GM19397 (cell line): ENCODE data around the gene NPIPB4.
"Not testable (repeated sequence)": the region's sequence is repeated elsewhere in the genome, so short reads cannot be mapped to it uniquely, and the experiment has no call there.

Experiments used
- ATAC-seq: cut with Tn5 transposase; IDR thresholded peaks from one replicate; pipeline ENCODE4 v1.9.1; 2021; ENCODE audit warnings: mild to moderate bottlenecking, moderate library complexity; ENCODE audit not compliant: unreplicated experiment

Gene NPIPB4

GRCh38 chr16:21857656-21858055 lies at the start of gene NPIPB4:
Gene NPIPB4 (minus strand): TSS chr16:21857756. CDS start chr16:21857378, 378 bp downstream.
- not testable (repeated sequence) for ATAC-seq

GRCh38 chr16:21898998-21899397 lies 41.4 kb upstream of the NPIPB4 start:
- ATAC-seq, result not testable (repeated sequence)

- ATAC-seq, result not testable (repeated sequence)
Measured at GRCh38 chr16:21881988-21882387, 24.4 kb upstream of the NPIPB4 start.

- not testable (repeated sequence) for ATAC-seq
Measured at GRCh38 chr16:21837186-21837585, 20.4 kb downstream of the NPIPB4 start.

- ATAC-seq, result not testable (repeated sequence)
Measured at GRCh38 chr16:21836334-21836733, 21.2 kb downstream of the NPIPB4 start.

GRCh38 chr16:21835747-21836146 lies 21.8 kb downstream of the NPIPB4 start:
- ATAC-seq, result not testable (repeated sequence)

GRCh38 chr16:21834211-21834610 lies 23.3 kb downstream of the NPIPB4 start:
- ATAC-seq, result not testable (repeated sequence)

- ATAC-seq, result not testable (repeated sequence)
Measured at GRCh38 chr16:21829929-21830328, 27.6 kb downstream of the NPIPB4 start.

- not testable (repeated sequence) for ATAC-seq
Measured at GRCh38 chr16:21826067-21826706, 31.4 kb downstream of the NPIPB4 start.

GRCh38 chr16:21825526-21825925 lies 32.0 kb downstream of the NPIPB4 start:
- not testable (repeated sequence) for ATAC-seq

GRCh38 chr16:21823258-21823657 lies 34.3 kb downstream of the NPIPB4 start:
- not testable (repeated sequence) for ATAC-seq

- ATAC-seq, result not testable (repeated sequence)
Measured at GRCh38 chr16:21820908-21821465, 36.6 kb downstream of the NPIPB4 start.

GRCh38 chr16:21820028-21820907 lies 37.3 kb downstream of the NPIPB4 start:
- ATAC-seq, result peak; percentile 97

- ATAC-seq, result not testable (repeated sequence)
Measured at GRCh38 chr16:21819617-21820016, 37.9 kb downstream of the NPIPB4 start.

GRCh38 chr16:21817012-21817411 lies 40.5 kb downstream of the NPIPB4 start:
- not testable (repeated sequence) for ATAC-seq

- not testable (repeated sequence) for ATAC-seq
Measured at GRCh38 chr16:21815694-21816093, 41.9 kb downstream of the NPIPB4 start.

GRCh38 chr16:21802375-21802663 lies 55.2 kb downstream of the NPIPB4 start:
- not testable (repeated sequence) for ATAC-seq

- ATAC-seq, result not testable (repeated sequence)
Measured at GRCh38 chr16:21801538-21802374, 55.8 kb downstream of the NPIPB4 start.

- not testable (repeated sequence) for ATAC-seq
Measured at GRCh38 chr16:21798601-21799000, 59.0 kb downstream of the NPIPB4 start.

GRCh38 chr16:21793310-21793709 lies 64.2 kb downstream of the NPIPB4 start:
- ATAC-seq, result not testable (repeated sequence)

- ATAC-seq, result not testable (repeated sequence)
Measured at GRCh38 chr16:21790506-21790905, 67.0 kb downstream of the NPIPB4 start.
